Endothelial cell of umbilical vein (primary cell): ENCODE data around the gene TPP2.

Source experiments
- CTCF ChIP-seq, 2 donors: IDR thresholded peaks; 1 replicate in 1 of 2; 2 replicates in 1 of 2; pipeline ENCODE4 v1.5.1; 2011; ENCODE audit warnings: low read length in 2 of 2, mild to moderate bottlenecking in 2 of 2, moderate library complexity in 2 of 2, control low read depth in 1 of 2, inconsistent platforms in 1 of 2, low read depth in 1 of 2; ENCODE audit not compliant: insufficient read depth in 1 of 2; ENCODE audit errors: extremely low read depth in 1 of 2
- EZH2 ChIP-seq: IDR thresholded peaks from 2 replicates; pipeline ENCODE4 v1.6.1; 2012; ENCODE audit warnings: borderline replicate concordance, low read depth, mild to moderate bottlenecking, moderate library complexity, low read length, inconsistent platforms; ENCODE audit not compliant: severe bottlenecking
- FOS ChIP-seq: IDR thresholded peaks from 2 replicates; pipeline ENCODE4 v1.6.1; 2011; ENCODE audit warnings: mild to moderate bottlenecking, low read length, moderate library complexity, borderline replicate concordance; ENCODE audit not compliant: insufficient read depth
- GATA2 ChIP-seq: IDR thresholded peaks from 2 replicates; pipeline ENCODE4 v1.7.0; 2011; ENCODE audit warnings: low read depth, mild to moderate bottlenecking, moderate library complexity, mixed read lengths, low read length; ENCODE audit not compliant: insufficient read length, insufficient read depth
- JUN ChIP-seq: IDR thresholded peaks from 2 replicates; pipeline ENCODE4 v1.6.1; 2011; ENCODE audit warnings: borderline replicate concordance, low read depth; ENCODE audit not compliant: insufficient read length, insufficient read depth
- POLR2A ChIP-seq: IDR thresholded peaks from 2 replicates; pipeline ENCODE4 v1.6.1; 2012; ENCODE audit warnings: low read depth, mild to moderate bottlenecking, control low read depth, low read length
- POLR2AphosphoS5 ChIP-seq: IDR thresholded peaks from 2 replicates; pipeline ENCODE4 v1.6.1; 2012; ENCODE audit warnings: low read depth, mild to moderate bottlenecking, control low read depth, low read length, moderate library complexity; ENCODE audit not compliant: insufficient read depth
- TF ChIP-seq, protein P1 (sequence below): IDR thresholded peaks from 2 replicates; pipeline ENCODE4 v1.6.1; 2011; ENCODE audit not compliant: insufficient read depth, insufficient read length

GRCh38 chr13:102658660-102659059, 61.9 kb downstream of the TPP2 start:
- TF ChIP-seq CTCF (IDR thresholded peaks at IDR 0.05; ENCODE audit: extremely low read depth in 1 of 2, insufficient read depth in 1 of 2, low read depth in 1 of 2, low read length in 2 of 2) (no peak), EZH2 (no peak), POLR2AphosphoS5 (no peak), POLR2A (no peak), JUN (no peak), GATA2 (no peak), FOS (no peak)
- TF ChIP-seq, protein P1, sequence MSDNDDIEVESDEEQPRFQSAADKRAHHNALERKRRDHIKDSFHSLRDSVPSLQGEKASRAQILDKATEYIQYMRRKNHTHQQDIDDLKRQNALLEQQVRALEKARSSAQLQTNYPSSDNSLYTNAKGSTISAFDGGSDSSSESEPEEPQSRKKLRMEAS, result no peak
